Panc1 (cell line): ENCODE data around the gene ARSG.

Source experiments
- POLR2AphosphoS5 ChIP-seq: IDR thresholded peaks from 2 replicates; pipeline ENCODE4 v1.6.1; 2012; ENCODE audit warnings: mild to moderate bottlenecking, low read depth, low read length, moderate library complexity
- TF ChIP-seq, protein P1 (sequence below): fragments of 450-650 bp; IDR thresholded peaks from 2 replicates; pipeline ENCODE4 v1.5.1; 2017; ENCODE audit warnings: mild to moderate bottlenecking

DNA sequence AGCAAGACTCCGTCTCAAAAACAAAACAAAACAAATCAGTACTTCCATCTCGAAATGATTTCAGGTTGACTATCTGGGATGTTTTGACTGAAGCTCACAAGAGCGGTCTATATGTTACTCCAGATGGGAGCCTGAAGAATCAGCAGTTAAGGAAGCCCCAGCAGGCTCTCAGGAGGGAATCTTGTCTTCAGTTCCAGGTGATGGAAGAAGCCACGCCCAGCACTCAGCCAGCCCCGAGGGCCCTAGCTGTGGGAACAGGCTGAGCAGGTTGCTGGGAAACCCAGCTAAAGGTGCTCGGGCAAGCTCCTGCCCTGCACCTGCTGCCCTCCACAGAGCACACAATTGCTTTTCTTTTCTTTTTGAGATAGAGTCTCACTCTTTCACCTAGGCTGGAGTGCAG is 133.6 kb downstream of the ARSG start:
- TF ChIP-seq, protein P1, sequence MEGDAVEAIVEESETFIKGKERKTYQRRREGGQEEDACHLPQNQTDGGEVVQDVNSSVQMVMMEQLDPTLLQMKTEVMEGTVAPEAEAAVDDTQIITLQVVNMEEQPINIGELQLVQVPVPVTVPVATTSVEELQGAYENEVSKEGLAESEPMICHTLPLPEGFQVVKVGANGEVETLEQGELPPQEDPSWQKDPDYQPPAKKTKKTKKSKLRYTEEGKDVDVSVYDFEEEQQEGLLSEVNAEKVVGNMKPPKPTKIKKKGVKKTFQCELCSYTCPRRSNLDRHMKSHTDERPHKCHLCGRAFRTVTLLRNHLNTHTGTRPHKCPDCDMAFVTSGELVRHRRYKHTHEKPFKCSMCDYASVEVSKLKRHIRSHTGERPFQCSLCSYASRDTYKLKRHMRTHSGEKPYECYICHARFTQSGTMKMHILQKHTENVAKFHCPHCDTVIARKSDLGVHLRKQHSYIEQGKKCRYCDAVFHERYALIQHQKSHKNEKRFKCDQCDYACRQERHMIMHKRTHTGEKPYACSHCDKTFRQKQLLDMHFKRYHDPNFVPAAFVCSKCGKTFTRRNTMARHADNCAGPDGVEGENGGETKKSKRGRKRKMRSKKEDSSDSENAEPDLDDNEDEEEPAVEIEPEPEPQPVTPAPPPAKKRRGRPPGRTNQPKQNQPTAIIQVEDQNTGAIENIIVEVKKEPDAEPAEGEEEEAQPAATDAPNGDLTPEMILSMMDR = no peak
- TF ChIP-seq POLR2AphosphoS5 = no peak
